Measurements from ENCODE around the gene CAP2.
"Not testable (repeated sequence)": the region's sequence is repeated elsewhere in the genome, so short reads cannot be mapped to it uniquely, and the experiment has no call there.

Gene CAP2

GRCh38 chr6:17397764-17398194, 4.4 kb downstream of the CAP2 start:
- no peak for DNase-seq

GRCh38 chr6:17405181-17405943, 12.0 kb downstream of the CAP2 start:
- DNase-seq, result not testable (repeated sequence)

GRCh38 chr6:17405944-17406245, 12.5 kb downstream of the CAP2 start:
- DNase-seq, result no peak

- DNase-seq, result no peak
These were observed 14.7 kb downstream of the CAP2 start for GRCh38 chr6:17408081-17408480.

GRCh38 chr6:17410281-17410680, 16.9 kb downstream of the CAP2 start:
- no peak for DNase-seq

- DNase-seq, result no peak
These were observed 19.9 kb downstream of the CAP2 start for GRCh38 chr6:17413313-17413750.

- DNase-seq, result not testable (repeated sequence)
These were observed 21.0 kb downstream of the CAP2 start for GRCh38 chr6:17414395-17414794.

- DNase-seq, result no peak
These were observed 21.9 kb downstream of the CAP2 start for GRCh38 chr6:17415321-17415720.

GRCh38 chr6:17416806-17417205, 23.4 kb downstream of the CAP2 start:
- DNase-seq, result no peak

GRCh38 chr6:17417817-17418216, 24.4 kb downstream of the CAP2 start:
- DNase-seq, result no peak

GRCh38 chr6:17418281-17419188, 25.1 kb downstream of the CAP2 start:
- DNase-seq, result no peak

GRCh38 chr6:17419189-17419575, 25.8 kb downstream of the CAP2 start:
- DNase-seq, result no peak

GRCh38 chr6:17420368-17420767, 27.0 kb downstream of the CAP2 start:
- DNase-seq, result no peak

GRCh38 chr6:17421406-17421805, 28.0 kb downstream of the CAP2 start:
- DNase-seq, result no peak

GRCh38 chr6:17423026-17423425, 29.6 kb downstream of the CAP2 start:
- DNase-seq, result no peak

- DNase-seq, result no peak
These were observed 33.7 kb downstream of the CAP2 start for GRCh38 chr6:17427062-17427461.

GRCh38 chr6:17427617-17428016, 34.2 kb downstream of the CAP2 start:
- DNase-seq, result no peak

- DNase-seq, result not testable (repeated sequence)
These were observed 35.3 kb downstream of the CAP2 start for GRCh38 chr6:17428595-17429120.

GRCh38 chr6:17429383-17430061, 36.1 kb downstream of the CAP2 start:
- DNase-seq, result no peak

- no peak for DNase-seq
These were observed 38.2 kb downstream of the CAP2 start for GRCh38 chr6:17431581-17431980.

- no peak for DNase-seq
These were observed 39.0 kb downstream of the CAP2 start for GRCh38 chr6:17432356-17432755.

- no peak for DNase-seq
These were observed 46.0 kb downstream of the CAP2 start for GRCh38 chr6:17439243-17439993.

GRCh38 chr6:17440811-17441210, 47.4 kb downstream of the CAP2 start:
- DNase-seq, result not testable (repeated sequence)
